ENCODE measurements around the gene NTRK2.

The NTRK2 gene

GRCh38 chr9:84785792-84786547 lies 116.4 kb downstream of the NTRK2 start:
- DNase-seq: no peak

- no peak for DNase-seq
These were observed 119.4 kb downstream of the NTRK2 start for GRCh38 chr9:84788803-84789462.

- no peak for DNase-seq
These were observed 119.9 kb downstream of the NTRK2 start for GRCh38 chr9:84789463-84789830.

GRCh38 chr9:84791643-84792042 lies 122.1 kb downstream of the NTRK2 start:
- no peak for DNase-seq

- no peak for DNase-seq
These were observed 123.7 kb downstream of the NTRK2 start for GRCh38 chr9:84793251-84793650.

GRCh38 chr9:84794981-84795637 lies 125.6 kb downstream of the NTRK2 start:
- DNase-seq: no peak

- DNase-seq: no peak
These were observed 126.9 kb downstream of the NTRK2 start for GRCh38 chr9:84796404-84796803.

GRCh38 chr9:84799251-84799650 lies 129.7 kb downstream of the NTRK2 start:
- no peak for DNase-seq

- DNase-seq: no peak
These were observed 135.6 kb downstream of the NTRK2 start for GRCh38 chr9:84804951-84805694.

- no peak for DNase-seq
These were observed 137.9 kb downstream of the NTRK2 start for GRCh38 chr9:84807431-84807830.

- no peak for DNase-seq
These were observed 138.4 kb downstream of the NTRK2 start for GRCh38 chr9:84807870-84808390.

- DNase-seq: no peak
These were observed 138.9 kb downstream of the NTRK2 start for GRCh38 chr9:84808416-84808815.

- DNase-seq: no peak
These were observed 141.7 kb downstream of the NTRK2 start for GRCh38 chr9:84811072-84811750.

GRCh38 chr9:84811751-84812074 lies 142.2 kb downstream of the NTRK2 start:
- DNase-seq: no peak

GRCh38 chr9:84812355-84812754 lies 142.8 kb downstream of the NTRK2 start:
- DNase-seq: no peak

- DNase-seq: no peak
These were observed 143.3 kb downstream of the NTRK2 start for GRCh38 chr9:84812847-84813246.

- DNase-seq: no peak
These were observed 146.0 kb downstream of the NTRK2 start for GRCh38 chr9:84815554-84815953.

- no peak for DNase-seq
These were observed 147.5 kb downstream of the NTRK2 start for GRCh38 chr9:84817038-84817437.

GRCh38 chr9:84818791-84819190 lies 149.3 kb downstream of the NTRK2 start:
- no peak for DNase-seq

- no peak for DNase-seq
These were observed 150.0 kb downstream of the NTRK2 start for GRCh38 chr9:84819491-84819991.

GRCh38 chr9:84821431-84821830 lies 151.9 kb downstream of the NTRK2 start:
- DNase-seq: no peak

GRCh38 chr9:84822589-84823233 lies 153.2 kb downstream of the NTRK2 start:
- no peak for DNase-seq

Data from effector CD4-positive, alpha-beta T cell (primary cell).